ENCODE results near the gene PIP5KL1. TPM values are rescaled to one million over a fixed set of nuclear protein-coding genes. Genes with fewer than 3 reads are reported as not detected.

The PIP5KL1 gene
- total RNA-seq, 4 donors from 2014 or later = 0.82 to 3.0 (median 1.3) TPM

DNA sequence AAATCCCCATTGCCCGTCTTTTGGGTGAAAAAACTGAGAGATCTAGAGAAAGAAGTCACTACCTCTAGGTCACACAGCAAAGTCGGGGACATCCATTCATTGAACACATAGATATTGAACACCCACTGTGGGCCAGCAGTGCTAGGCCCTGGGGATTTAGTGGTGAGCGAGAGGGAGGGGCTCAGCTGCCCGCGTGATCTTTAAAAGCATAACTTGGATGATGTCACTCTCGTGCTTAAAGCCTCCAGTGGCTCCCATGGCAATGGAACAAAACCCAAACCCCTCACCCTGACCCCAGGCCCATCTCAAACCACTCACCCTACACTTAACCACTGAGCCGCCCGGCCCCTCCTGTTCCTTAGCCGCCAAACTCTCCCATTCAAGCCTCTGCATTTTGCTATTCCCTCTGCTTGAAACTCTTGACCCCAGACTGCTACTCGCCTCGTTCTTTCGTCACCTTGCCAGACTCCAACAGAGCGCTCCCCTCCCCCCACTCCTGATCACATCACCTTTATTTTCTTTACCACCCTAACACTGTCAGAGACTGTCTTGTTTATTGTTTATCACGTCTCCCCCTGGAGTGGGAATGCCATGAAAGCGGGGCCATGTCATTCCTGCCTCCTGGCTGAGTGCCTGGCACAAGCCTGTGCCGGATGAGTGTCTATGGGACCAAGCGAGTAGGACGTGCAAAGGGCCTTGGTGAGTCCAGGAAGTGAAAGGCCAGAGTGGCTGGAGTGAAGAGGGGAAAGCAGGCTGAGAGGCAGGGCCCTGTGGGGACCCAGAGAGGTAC is 710 bp upstream of the PIP5KL1 start:
- ATAC-seq (ENCODE audit: low FRiP score) = no peak
- no peak for TF ChIP-seq CTCF (IDR thresholded peaks at IDR 0.05)
- no peak for DNase-seq (ENCODE audit: low spot score)

DNA sequence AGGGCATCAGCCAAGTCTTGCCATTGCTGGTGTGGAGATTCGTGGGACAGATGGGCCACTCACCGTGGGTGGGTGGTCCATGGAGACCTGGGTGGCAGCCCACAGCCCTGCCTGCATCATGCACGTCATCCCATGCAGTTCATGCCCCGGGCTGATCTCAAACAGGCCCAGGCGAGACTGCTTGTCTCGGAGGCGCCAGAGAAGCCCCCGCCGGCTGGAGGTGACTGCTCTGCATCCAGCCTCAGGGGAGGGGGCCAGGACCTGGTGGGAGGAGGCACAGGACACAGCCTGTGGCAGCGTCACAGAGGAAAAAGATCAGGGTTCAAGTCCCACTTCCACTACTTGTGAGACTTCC is 975 bp downstream of the PIP5KL1 start:
- TF ChIP-seq CTCF (IDR thresholded peaks at IDR 0.05) = no peak
- ATAC-seq (ENCODE audit: low FRiP score) = no peak
- no peak for DNase-seq (ENCODE audit: low spot score)

DNA sequence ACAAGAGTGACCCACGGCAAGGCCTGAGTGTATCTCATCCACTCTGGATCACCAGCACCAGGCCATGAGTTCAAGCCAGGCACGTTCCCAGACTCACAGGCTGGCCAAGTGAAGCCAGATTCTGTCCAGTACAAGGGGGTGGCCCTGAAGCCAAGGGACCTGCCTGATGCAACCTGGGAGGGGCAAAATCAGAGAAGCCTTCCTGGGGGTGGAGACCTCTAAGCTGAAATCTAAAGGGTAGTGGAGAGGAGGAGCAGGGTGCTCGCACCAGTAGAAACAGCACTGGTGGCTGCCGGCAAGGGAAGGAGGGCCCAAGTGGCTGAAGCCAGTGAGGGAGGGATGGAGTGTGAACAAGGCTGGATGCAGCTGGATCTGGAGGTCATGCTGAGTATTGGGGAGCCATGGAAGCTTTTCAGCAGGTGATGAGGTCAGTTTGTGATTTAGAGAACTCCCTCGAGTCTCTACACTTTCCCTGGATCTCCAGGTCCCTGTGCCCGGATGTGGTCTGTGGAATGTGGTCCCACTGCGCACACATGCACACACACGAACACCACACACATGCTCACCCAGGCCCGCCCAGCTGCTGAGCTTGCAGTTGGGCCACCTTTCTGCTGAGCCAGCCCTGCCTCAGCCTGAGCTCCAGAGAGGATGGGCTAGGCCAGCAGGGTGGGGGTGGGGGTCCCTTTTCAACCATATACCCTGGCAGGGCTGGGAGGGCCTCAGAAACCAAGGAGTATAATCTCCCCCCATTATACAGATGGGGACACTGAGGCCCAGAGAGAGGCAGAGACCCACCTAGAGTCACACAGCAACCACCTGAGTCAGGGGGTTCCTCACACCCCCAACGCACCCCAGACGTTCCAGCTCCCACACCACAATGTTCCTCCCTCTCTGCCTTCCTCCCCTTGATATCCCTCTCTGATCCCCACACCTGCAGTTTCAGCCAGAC is 1.6 kb downstream of the PIP5KL1 start:
- DNase-seq (ENCODE audit: low spot score) (no peak), ATAC-seq (ENCODE audit: low FRiP score) (no peak)
- TF ChIP-seq CTCF (IDR thresholded peaks at IDR 0.05) = no peak

- DNase-seq (ENCODE audit: low spot score) (no peak), ATAC-seq (ENCODE audit: low FRiP score) (no peak)
- TF ChIP-seq CTCF (IDR thresholded peaks at IDR 0.05) = no peak
Measured at GRCh38 chr9:127927988-127928675, 2.4 kb downstream of the PIP5KL1 start.

GRCh38 chr9:127927201-127927987 is 3.2 kb downstream of the PIP5KL1 start:
- TF ChIP-seq CTCF (IDR thresholded peaks at IDR 0.05) = no peak
- ATAC-seq (ENCODE audit: low FRiP score) = no peak
- no peak for DNase-seq (ENCODE audit: low spot score)

DNA sequence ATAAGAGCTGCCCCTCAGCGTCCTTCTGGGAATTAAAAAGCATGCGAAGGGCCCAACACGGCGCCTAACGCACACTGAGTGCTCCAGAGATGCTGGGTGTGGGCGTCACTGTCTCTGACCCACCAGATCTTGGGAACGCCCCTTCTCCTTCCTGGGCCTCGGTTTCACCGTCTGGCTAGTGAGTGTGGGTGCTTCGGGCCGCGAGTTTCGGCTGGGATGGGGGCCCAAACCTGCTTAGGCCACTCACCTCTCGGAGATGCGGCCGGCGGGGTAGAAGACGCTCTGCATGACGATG is 3.7 kb downstream of the PIP5KL1 start:
- ATAC-seq (ENCODE audit: low FRiP score) = no peak
- no peak for TF ChIP-seq CTCF (IDR thresholded peaks at IDR 0.05)
- DNase-seq (ENCODE audit: low spot score) = no peak
